Activated CD4-positive, alpha-beta T cell treated with anti-CD3 and anti-CD28 coated beads, Interleukin-2, amount 10 ng/mL, durations not matched to agents 24 days and 14 days (primary cell): ENCODE data around the gene ALDH3B1. TPM values are rescaled to one million over a fixed set of nuclear protein-coding genes. Genes with fewer than 3 reads are reported as not detected.
A peak's percentile ranks its signal among the peaks of the same experiment; 100 is the strongest.

Source experiments
- DNase-seq: peaks from one replicate; pipeline ENCODE4 v3.0.0; 2022
- H3K27ac Mint-ChIP-seq: one replicate; pipeline ENCODE4 v1.8.0; 2022; ENCODE audit warnings: mild to moderate bottlenecking, mixed read lengths
- H3K27me3 Mint-ChIP-seq: one replicate; pipeline ENCODE4 v1.8.0; 2022; ENCODE audit warnings: mixed read lengths
- H3K36me3 Mint-ChIP-seq: one replicate; pipeline ENCODE4 v1.8.0; 2022; ENCODE audit warnings: low read depth, mild to moderate bottlenecking, mixed read lengths
- H3K4me1 Mint-ChIP-seq: one replicate; pipeline ENCODE4 v1.8.0; 2021; ENCODE audit warnings: mixed read lengths
- H3K4me3 Mint-ChIP-seq: one replicate; pipeline ENCODE4 v1.8.0; 2022; ENCODE audit warnings: mild to moderate bottlenecking, moderate library complexity, mixed read lengths
- H3K9me3 Mint-ChIP-seq: one replicate; pipeline ENCODE4 v1.8.0; 2021; ENCODE audit warnings: mixed read lengths
- intact Hi-C: fragments of 100-400 bp; cut with micrococcal nuclease; formaldehyde crosslinking; loops from one replicate; pipeline ENCODE4 v1.15.1; 2023
- total RNA-seq: library from RNA; stranded (reverse); gene quantifications from 2 replicates; pipeline ENCODE4 v1.2.3, GENCODE V29; 2022

ALDH3B1 gene
- total RNA-seq, 1 donor from 2014 or later: not detected

GRCh38 chr11:68026391-68027105 is 16.4 kb downstream of the ALDH3B1 start:
- Mint-ChIP-seq H3K27me3 (no peaks in the 10 kb centered on the region), H3K27ac (no peak overlapping the region), H3K9me3 (no peaks in the 10 kb centered on the region)

DNA sequence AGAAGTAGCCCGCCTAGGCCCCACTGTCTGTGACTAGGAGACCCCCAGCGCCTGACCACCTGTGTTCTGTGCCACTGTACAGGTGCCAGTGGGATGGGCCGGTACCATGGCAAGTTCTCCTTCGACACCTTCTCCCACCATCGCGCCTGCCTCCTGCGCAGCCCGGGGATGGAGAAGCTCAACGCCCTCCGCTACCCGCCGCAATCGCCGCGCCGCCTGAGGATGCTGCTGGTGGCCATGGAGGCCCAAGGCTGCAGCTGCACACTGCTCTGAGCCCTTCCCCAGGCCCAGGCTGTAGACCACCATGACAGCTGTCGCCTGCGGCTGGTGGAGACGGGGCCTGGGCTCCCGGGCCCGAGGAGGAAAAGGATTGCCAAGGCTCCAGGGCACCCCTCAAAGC is 17.5 kb downstream of the ALDH3B1 start:
- H3K4me3 Mint-ChIP-seq: no peak overlapping the region
- H3K36me3 Mint-ChIP-seq: peaks cover 3% of the 10 kb centered on the region
- intact Hi-C loops: no loop called here
- peaks cover 20% of the 10 kb centered on the region for H3K4me1 Mint-ChIP-seq
- H3K27me3 Mint-ChIP-seq: no peaks in the 10 kb centered on the region
- H3K9me3 Mint-ChIP-seq: no peaks in the 10 kb centered on the region
- no peak for DNase-seq
- H3K27ac Mint-ChIP-seq: no peak overlapping the region

More at GRCh38 chr11:68026391-68027105, 16.4 kb downstream of the ALDH3B1 start:
- Mint-ChIP-seq H3K4me1 (peaks cover 17% of the 10 kb centered on the region), H3K4me3 (no peak overlapping the region), H3K36me3 (peaks cover 1% of the 10 kb centered on the region)
- intact Hi-C loops: no loop called here
- DNase-seq: no peak

DNA sequence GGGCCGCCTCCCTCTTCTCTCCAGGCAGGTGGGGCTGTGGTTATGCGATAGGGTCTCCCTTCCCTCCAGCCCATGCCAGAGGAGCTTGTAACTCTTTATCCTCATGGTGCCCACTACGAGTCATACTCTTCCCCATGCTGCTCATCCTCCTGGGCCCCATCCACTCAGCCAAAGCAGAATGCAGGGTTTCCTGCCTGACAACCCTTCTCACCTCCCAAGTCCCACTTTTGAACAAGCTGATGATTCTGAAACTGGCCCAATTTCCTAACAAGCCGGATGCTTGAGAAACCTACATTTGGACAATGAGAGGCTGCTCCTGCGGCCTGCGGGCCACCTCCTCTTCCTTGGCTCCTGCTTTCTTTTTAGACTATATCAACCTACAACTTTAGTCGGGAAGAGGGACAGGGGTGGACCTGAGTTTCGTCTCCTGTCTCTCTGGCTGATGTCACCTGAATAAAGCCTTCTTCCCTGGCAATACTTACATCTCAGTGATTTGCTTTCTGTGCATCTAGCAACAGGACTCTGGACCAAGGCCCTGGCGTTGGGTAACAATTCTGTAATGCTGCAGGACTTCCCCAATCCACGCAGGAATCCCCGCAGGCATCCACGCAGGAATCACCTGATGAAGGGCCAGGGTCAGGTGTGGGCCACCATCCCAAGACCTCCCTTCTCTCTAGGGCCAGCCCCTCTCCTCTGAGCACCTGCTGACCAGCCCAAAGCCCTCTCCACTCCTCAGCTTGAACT is 18.8 kb downstream of the ALDH3B1 start:
- peak overlapping the region; percentile 84 for H3K4me3 Mint-ChIP-seq
- peaks cover 20% of the 10 kb centered on the region for H3K4me1 Mint-ChIP-seq
- peaks cover 6% of the 10 kb centered on the region for H3K36me3 Mint-ChIP-seq

GRCh38 chr11:68030318-68031143 is 20.4 kb downstream of the ALDH3B1 start, which contains the start of gene NDUFS8:
Gene NDUFS8 (plus strand): TSS chr11:68030681. CDS start chr11:68032152, 1,471 bp downstream.
- Mint-ChIP-seq H3K27me3 (no peaks in the 10 kb centered on the region), H3K27ac (peak within 1 kb of the TSS; percentile 87), H3K4me3 (peak within 1 kb of the TSS; percentile 84), H3K9me3 (no peaks in the 10 kb centered on the region), H3K36me3 (peaks cover 7% of the 10 kb centered on the region), H3K4me1 (peaks cover 23% of the 10 kb centered on the region)
- peak; percentile 99 for DNase-seq
- intact Hi-C loops: loop anchor here (1.0 to 10.0 kb wide), 6 partner anchors 10 to 756 kb away; partner anchors contain the start of genes CHKA, KMT5B, PPP6R3 and UNC93B1

More for the DNA sequence above, 18.8 kb downstream of the ALDH3B1 start:
- Mint-ChIP-seq H3K27ac (peak overlapping the region; percentile 87), H3K27me3 (no peaks in the 10 kb centered on the region), H3K9me3 (no peaks in the 10 kb centered on the region)
- no peak for DNase-seq
- intact Hi-C loops: no loop called here

GRCh38 chr11:68031144-68031464 is 21.0 kb downstream of the ALDH3B1 start:
- intact Hi-C loops: loop anchor here (5.0 to 10.0 kb wide), 4 partner anchors 91 to 756 kb away; partner anchors contain the start of genes CHKA, KMT5B and PPP6R3
- no peak for DNase-seq
- peak overlapping the region; percentile 87 for H3K27ac Mint-ChIP-seq

GRCh38 chr11:68032003-68032402 is 21.9 kb downstream of the ALDH3B1 start:
- intact Hi-C loops: loop anchor here (5.0 to 10.0 kb wide), 4 partner anchors 90 to 757 kb away; partner anchors contain the start of genes CHKA, KMT5B and PPP6R3
- Mint-ChIP-seq H3K36me3 (peaks cover 7% of the 10 kb centered on the region), H3K4me3 (peak overlapping the region; percentile 84), H3K27me3 (no peaks in the 10 kb centered on the region), H3K27ac (peak overlapping the region; percentile 87), H3K9me3 (no peaks in the 10 kb centered on the region), H3K4me1 (peaks cover 28% of the 10 kb centered on the region)
- DNase-seq: no peak

More at GRCh38 chr11:68031144-68031464, 21.0 kb downstream of the ALDH3B1 start:
- peaks cover 7% of the 10 kb centered on the region for H3K36me3 Mint-ChIP-seq
- peaks cover 23% of the 10 kb centered on the region for H3K4me1 Mint-ChIP-seq
- H3K27me3 Mint-ChIP-seq: no peaks in the 10 kb centered on the region
- no peaks in the 10 kb centered on the region for H3K9me3 Mint-ChIP-seq
- peak overlapping the region; percentile 84 for H3K4me3 Mint-ChIP-seq

DNA sequence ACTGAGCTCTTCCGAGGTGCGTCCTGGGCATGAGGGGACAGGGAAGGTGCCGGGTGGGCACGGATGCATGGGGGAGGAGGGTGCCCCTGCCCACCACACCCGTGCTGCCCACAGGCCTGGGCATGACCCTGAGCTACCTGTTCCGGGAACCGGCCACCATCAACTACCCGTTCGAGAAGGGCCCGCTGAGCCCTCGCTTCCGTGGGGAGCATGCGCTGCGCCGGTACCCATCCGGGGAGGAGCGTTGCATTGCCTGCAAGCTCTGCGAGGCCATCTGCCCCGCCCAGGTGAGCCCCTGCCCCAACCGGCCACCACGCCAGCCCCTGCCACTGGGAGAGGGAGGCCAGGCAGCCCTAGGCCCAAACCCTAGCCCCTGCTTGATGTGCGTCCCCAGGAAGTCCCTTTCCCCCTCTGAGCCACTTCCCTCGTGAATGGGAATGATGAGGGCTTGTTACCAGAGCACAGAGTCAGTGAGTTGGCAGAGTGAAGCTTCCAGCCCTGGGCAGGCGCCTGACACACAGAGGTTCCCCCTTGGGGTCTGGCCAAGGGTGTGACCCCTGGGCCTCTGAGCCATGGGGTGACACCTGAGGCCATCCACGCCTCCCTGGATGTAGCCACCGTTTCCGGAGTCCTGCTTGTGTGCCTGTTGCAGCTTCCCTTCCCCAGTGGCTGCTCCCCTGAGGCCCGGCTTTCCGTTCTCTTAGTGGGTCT is 23.0 kb downstream of the ALDH3B1 start:
- Mint-ChIP-seq H3K9me3 (no peaks in the 10 kb centered on the region), H3K4me1 (peaks cover 31% of the 10 kb centered on the region), H3K36me3 (peaks cover 7% of the 10 kb centered on the region), H3K27ac (no peak overlapping the region), H3K27me3 (no peaks in the 10 kb centered on the region), H3K4me3 (no peak overlapping the region)
- intact Hi-C loops: loop anchor here (5.0 to 10.0 kb wide), 4 partner anchors 89 to 758 kb away; partner anchors contain the start of genes CHKA, KMT5B and PPP6R3
- no peak for DNase-seq

DNA sequence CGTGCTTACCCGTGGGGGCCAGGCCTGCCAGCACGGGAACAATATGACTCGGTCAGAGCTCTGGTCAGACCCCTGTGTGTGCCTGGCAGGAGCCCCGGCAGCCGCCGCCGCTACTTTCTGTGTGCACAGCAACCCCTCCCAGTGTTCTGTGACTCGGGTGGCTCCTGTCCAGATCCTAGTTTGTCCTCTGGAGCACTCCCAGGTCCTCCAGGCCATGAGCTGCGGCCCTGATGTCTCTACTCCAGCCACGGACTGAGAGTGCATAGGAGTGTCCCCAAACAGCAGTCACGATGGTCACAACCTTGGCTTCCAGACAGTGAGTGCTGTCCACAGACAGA is 23.6 kb downstream of the ALDH3B1 start:
- Mint-ChIP-seq H3K4me3 (no peak overlapping the region), H3K9me3 (no peaks in the 10 kb centered on the region), H3K27me3 (no peaks in the 10 kb centered on the region), H3K4me1 (peaks cover 31% of the 10 kb centered on the region), H3K27ac (no peak overlapping the region), H3K36me3 (peaks cover 7% of the 10 kb centered on the region)
- intact Hi-C loops: loop anchor here (5.0 to 10.0 kb wide), 4 partner anchors 89 to 759 kb away; partner anchors contain the start of genes CHKA, KMT5B and PPP6R3
- DNase-seq: no peak

GRCh38 chr11:68035266-68035876 is 25.2 kb downstream of the ALDH3B1 start:
- intact Hi-C loops: loop anchor here (10.0 kb wide), 2 partner anchors 179 to 761 kb away; partner anchors contain the start of gene KMT5B
- no peaks in the 10 kb centered on the region for H3K27me3 Mint-ChIP-seq
- H3K27ac Mint-ChIP-seq: no peak overlapping the region
- H3K4me3 Mint-ChIP-seq: no peak overlapping the region
- H3K4me1 Mint-ChIP-seq: peaks cover 25% of the 10 kb centered on the region
- no peaks in the 10 kb centered on the region for H3K9me3 Mint-ChIP-seq
- H3K36me3 Mint-ChIP-seq: peaks cover 7% of the 10 kb centered on the region
- DNase-seq: no peak

DNA sequence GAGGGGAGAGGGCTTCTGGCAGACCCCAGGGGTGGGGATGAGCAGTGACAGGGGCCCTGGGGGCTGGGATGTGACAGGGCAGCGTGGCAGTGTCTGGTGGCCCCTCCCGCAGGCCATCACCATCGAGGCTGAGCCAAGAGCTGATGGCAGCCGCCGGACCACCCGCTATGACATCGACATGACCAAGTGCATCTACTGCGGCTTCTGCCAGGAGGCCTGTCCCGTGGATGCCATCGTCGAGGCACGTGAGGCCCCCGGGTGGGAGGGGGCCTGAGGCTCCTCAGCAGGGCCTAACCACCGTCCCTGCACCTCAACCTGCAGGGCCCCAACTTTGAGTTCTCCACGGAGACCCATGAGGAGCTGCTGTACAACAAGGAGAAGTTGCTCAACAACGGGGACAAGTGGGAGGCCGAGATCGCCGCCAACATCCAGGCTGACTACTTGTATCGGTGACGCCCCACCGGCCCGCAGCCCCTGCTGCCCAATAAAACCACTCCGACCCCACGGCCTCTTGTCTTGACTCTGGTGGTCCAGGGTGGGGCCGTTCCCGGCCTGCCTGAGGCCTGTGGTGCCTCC is 26.1 kb downstream of the ALDH3B1 start:
- intact Hi-C loops: loop anchor here (10.0 kb wide), 2 partner anchors 179 to 761 kb away; partner anchors contain the start of gene KMT5B
- no peak for DNase-seq
- H3K27me3 Mint-ChIP-seq: no peaks in the 10 kb centered on the region
- H3K9me3 Mint-ChIP-seq: no peaks in the 10 kb centered on the region
- H3K4me1 Mint-ChIP-seq: peaks cover 25% of the 10 kb centered on the region
- no peak overlapping the region for H3K4me3 Mint-ChIP-seq
- peak overlapping the region; percentile 89 for H3K27ac Mint-ChIP-seq
- peaks cover 7% of the 10 kb centered on the region for H3K36me3 Mint-ChIP-seq

- peaks cover 4% of the 10 kb centered on the region for H3K36me3 Mint-ChIP-seq
- no peaks in the 10 kb centered on the region for H3K9me3 Mint-ChIP-seq
- DNase-seq: peak; percentile 71
- intact Hi-C loops: loop anchor here (10.0 kb wide), 2 partner anchors 178 to 762 kb away; partner anchors contain the start of gene KMT5B
- H3K27me3 Mint-ChIP-seq: no peaks in the 10 kb centered on the region
- peak overlapping the region; percentile 51 for H3K4me3 Mint-ChIP-seq
- H3K4me1 Mint-ChIP-seq: peaks cover 22% of the 10 kb centered on the region
- H3K27ac Mint-ChIP-seq: peak overlapping the region; percentile 89
Measured at GRCh38 chr11:68036717-68037239, 26.7 kb downstream of the ALDH3B1 start.
